LNCAP (cell line): ENCODE results near the gene PCF11.

ENCODE experiments used
- TF ChIP-seq, protein P1 (sequence below): fragments of 450-650 bp; IDR thresholded peaks from 2 replicates; pipeline ENCODE4 v1.5.1; 2017; ENCODE audit warnings: mild to moderate bottlenecking

Gene PCF11

DNA sequence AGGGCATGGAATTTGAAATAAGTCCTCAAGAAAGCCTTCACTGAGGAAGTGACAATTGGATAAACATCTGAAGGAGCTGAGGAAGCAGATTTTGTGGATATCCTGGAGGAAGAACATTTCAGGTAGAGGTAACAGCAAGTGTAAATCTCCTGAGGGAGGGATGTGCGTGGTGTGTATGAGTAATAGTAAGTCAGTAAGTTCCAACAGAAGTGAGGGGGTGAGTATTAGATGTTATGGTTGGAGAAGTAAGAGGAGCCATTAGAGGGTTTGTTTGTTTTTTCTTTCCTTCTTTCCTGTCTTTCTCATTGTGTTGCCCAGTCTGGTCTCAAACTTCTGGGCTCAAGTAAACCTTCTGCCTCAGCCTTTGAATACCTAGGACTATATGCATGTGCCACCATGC lies 65.6 kb downstream of the PCF11 start:
- TF ChIP-seq, protein P1, sequence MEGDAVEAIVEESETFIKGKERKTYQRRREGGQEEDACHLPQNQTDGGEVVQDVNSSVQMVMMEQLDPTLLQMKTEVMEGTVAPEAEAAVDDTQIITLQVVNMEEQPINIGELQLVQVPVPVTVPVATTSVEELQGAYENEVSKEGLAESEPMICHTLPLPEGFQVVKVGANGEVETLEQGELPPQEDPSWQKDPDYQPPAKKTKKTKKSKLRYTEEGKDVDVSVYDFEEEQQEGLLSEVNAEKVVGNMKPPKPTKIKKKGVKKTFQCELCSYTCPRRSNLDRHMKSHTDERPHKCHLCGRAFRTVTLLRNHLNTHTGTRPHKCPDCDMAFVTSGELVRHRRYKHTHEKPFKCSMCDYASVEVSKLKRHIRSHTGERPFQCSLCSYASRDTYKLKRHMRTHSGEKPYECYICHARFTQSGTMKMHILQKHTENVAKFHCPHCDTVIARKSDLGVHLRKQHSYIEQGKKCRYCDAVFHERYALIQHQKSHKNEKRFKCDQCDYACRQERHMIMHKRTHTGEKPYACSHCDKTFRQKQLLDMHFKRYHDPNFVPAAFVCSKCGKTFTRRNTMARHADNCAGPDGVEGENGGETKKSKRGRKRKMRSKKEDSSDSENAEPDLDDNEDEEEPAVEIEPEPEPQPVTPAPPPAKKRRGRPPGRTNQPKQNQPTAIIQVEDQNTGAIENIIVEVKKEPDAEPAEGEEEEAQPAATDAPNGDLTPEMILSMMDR = no peak

GRCh38 chr11:83223457-83223856 lies 66.5 kb downstream of the PCF11 start:
- TF ChIP-seq, protein P1 = no peak

DNA sequence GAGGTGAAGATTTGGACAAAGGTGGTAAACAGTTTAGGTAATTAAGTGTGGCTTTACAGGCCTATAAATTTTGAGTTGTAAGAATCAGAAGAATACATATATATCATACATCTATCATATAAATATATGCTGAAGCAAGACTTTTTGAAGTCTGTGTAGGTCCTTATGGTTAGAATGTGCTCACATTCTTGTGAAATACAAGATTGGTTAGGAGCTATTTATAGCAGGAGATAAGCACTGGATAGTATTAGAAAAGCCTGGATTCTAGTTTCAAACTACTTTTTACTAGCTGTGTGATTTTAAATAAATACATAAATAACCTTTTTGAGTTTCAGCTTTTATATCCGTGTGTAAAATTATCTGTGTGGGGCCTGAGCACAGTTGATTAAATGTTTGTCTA lies 78.9 kb downstream of the PCF11 start:
- TF ChIP-seq, protein P1 = no peak
